Measurements from ENCODE around the gene STARD7. TPM values are rescaled to one million over a fixed set of nuclear protein-coding genes. Genes with fewer than 3 reads are reported as not detected.

STARD7 gene
- total RNA-seq, 1 donor from 2014 or later, result 80.2 TPM

DNA sequence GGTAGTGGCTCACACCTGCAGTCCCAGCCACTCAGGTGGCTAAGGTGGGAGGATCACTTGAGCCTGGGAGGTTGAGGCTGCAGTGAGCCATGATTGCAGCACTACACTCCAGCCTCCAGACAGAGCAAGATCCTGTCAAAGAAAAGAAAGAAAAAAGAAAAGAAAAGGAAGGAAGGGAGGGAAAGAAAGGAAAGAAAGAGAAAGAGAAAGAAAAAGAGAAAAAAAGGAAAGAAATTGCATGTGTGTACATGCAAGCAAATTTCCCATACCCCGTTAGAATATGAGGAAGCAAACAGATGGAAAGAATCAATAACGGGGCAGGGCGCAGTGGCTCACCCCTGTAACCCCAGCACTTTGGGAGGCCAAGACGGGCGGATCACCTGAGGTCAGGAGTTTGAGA, 39.3 kb upstream of the STARD7 start:
- Mint-ChIP-seq H3K27ac (ENCODE audit: unreplicated experiment) (no peak overlapping the region), H3K27me3 (ENCODE audit: unreplicated experiment) (no peaks in the 10 kb centered on the region), H3K4me3 (ENCODE audit: unreplicated experiment) (no peak overlapping the region), H3K36me3 (ENCODE audit: unreplicated experiment) (no peaks in the 10 kb centered on the region), H3K9me3 (ENCODE audit: unreplicated experiment) (no peaks in the 10 kb centered on the region), H3K4me1 (ENCODE audit: unreplicated experiment) (peaks cover 39% of the 10 kb centered on the region)
- no peak for DNase-seq (ENCODE audit: extremely low spot score, unreplicated experiment)
- TF ChIP-seq, protein P1, sequence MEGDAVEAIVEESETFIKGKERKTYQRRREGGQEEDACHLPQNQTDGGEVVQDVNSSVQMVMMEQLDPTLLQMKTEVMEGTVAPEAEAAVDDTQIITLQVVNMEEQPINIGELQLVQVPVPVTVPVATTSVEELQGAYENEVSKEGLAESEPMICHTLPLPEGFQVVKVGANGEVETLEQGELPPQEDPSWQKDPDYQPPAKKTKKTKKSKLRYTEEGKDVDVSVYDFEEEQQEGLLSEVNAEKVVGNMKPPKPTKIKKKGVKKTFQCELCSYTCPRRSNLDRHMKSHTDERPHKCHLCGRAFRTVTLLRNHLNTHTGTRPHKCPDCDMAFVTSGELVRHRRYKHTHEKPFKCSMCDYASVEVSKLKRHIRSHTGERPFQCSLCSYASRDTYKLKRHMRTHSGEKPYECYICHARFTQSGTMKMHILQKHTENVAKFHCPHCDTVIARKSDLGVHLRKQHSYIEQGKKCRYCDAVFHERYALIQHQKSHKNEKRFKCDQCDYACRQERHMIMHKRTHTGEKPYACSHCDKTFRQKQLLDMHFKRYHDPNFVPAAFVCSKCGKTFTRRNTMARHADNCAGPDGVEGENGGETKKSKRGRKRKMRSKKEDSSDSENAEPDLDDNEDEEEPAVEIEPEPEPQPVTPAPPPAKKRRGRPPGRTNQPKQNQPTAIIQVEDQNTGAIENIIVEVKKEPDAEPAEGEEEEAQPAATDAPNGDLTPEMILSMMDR (IDR thresholded peaks at IDR 0.05), result no peak

DNA sequence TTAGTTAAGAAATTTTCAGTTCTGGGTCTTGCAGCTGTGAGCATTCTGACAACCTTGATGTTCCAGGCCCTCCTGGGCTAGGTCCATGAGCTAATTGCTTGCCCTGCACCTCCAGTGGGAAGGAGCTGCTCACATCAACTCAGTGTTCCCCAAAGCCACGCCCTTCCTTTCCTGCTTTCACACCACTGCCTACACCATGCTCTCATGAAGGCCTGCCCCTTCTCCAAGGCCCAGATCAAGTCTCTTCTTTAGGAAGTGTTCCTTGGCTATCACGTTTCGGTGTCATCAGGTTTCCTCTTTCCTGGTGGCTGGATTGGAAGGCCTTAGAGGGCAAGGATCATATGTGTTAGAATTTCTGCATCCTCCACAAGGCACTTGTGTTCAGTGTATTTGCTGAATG, 38.4 kb upstream of the STARD7 start:
- Mint-ChIP-seq H3K36me3 (ENCODE audit: unreplicated experiment) (no peaks in the 10 kb centered on the region), H3K27me3 (ENCODE audit: unreplicated experiment) (no peaks in the 10 kb centered on the region), H3K4me3 (ENCODE audit: unreplicated experiment) (no peak overlapping the region), H3K27ac (ENCODE audit: unreplicated experiment) (no peak overlapping the region), H3K4me1 (ENCODE audit: unreplicated experiment) (peaks cover 38% of the 10 kb centered on the region), H3K9me3 (ENCODE audit: unreplicated experiment) (no peaks in the 10 kb centered on the region)
- DNase-seq (ENCODE audit: extremely low spot score, unreplicated experiment), result no peak
- TF ChIP-seq, protein P1 (IDR thresholded peaks at IDR 0.05), result no peak

DNA sequence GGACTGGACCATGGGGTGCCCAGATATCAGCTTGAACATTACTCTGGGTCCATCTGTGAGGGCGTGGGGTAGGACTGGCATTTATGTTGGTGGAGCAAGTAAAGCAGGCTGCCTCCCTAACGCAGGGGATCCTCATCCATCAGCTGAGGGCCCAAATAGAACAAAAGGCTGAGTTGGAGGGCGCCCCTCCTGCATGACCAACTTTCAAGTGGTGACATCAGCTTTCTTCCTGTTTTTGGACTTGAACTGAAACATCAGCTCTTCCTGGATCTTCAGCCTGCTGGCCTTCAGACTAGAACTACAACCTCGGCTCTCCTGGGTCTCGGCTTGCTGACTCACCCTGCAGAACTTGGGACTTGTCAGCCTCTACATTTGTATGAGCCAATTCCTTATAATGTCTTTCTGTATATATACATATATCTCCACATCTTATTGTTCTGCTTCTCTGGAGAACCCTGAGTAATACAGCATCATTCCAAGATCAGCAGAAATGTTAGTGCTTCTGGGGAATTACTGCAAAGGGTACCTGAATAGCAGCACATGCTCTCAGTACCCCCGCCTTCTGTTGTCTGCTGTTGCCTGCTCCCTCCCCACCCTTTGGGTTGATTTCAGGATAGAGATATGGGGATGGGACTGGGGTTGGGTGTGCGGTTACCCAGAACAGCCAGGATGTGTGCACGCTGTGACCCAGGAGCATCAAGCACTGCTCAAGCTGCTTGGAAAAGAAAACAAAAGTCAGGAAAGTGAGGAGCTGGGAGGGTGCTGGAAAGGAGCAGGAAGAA, 37.2 kb upstream of the STARD7 start:
- no peak for DNase-seq (ENCODE audit: extremely low spot score, unreplicated experiment)
- TF ChIP-seq, protein P1 (IDR thresholded peaks at IDR 0.05), result no peak
- peak overlapping the region; percentile 25 for H3K27ac Mint-ChIP-seq (ENCODE audit: unreplicated experiment)
- H3K36me3 Mint-ChIP-seq (ENCODE audit: unreplicated experiment), result no peaks in the 10 kb centered on the region
- H3K4me1 Mint-ChIP-seq (ENCODE audit: unreplicated experiment), result peaks cover 27% of the 10 kb centered on the region
- H3K4me3 Mint-ChIP-seq (ENCODE audit: unreplicated experiment), result no peak overlapping the region
- no peaks in the 10 kb centered on the region for H3K27me3 Mint-ChIP-seq (ENCODE audit: unreplicated experiment)
- no peaks in the 10 kb centered on the region for H3K9me3 Mint-ChIP-seq (ENCODE audit: unreplicated experiment)

DNA sequence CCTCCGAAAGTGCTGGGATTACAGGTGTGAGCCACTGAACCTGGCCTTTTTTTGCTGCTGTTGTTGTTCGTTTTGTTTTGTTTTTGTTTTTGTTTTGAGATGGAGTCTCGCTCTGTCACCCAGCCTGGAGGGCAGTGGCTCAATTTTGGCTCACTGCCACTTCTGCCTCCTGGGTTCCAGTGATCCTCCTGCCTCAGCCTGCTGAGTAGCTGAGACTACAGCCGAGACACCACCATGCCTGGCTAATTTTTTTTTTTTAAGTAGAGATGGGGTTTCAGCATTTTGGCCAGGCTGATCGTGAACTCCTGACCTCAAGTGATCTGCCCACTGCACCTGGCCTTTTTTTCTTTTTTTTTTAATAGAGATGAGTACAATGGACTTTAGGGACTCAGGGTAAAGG, 35.2 kb upstream of the STARD7 start:
- no peak for DNase-seq (ENCODE audit: extremely low spot score, unreplicated experiment)
- peaks cover 10% of the 10 kb centered on the region for H3K4me1 Mint-ChIP-seq (ENCODE audit: unreplicated experiment)
- H3K36me3 Mint-ChIP-seq (ENCODE audit: unreplicated experiment), result no peaks in the 10 kb centered on the region
- TF ChIP-seq, protein P1 (IDR thresholded peaks at IDR 0.05), result no peak
- no peak overlapping the region for H3K27ac Mint-ChIP-seq (ENCODE audit: unreplicated experiment)
- no peaks in the 10 kb centered on the region for H3K9me3 Mint-ChIP-seq (ENCODE audit: unreplicated experiment)
- H3K4me3 Mint-ChIP-seq (ENCODE audit: unreplicated experiment), result no peak overlapping the region
- no peaks in the 10 kb centered on the region for H3K27me3 Mint-ChIP-seq (ENCODE audit: unreplicated experiment)

DNA sequence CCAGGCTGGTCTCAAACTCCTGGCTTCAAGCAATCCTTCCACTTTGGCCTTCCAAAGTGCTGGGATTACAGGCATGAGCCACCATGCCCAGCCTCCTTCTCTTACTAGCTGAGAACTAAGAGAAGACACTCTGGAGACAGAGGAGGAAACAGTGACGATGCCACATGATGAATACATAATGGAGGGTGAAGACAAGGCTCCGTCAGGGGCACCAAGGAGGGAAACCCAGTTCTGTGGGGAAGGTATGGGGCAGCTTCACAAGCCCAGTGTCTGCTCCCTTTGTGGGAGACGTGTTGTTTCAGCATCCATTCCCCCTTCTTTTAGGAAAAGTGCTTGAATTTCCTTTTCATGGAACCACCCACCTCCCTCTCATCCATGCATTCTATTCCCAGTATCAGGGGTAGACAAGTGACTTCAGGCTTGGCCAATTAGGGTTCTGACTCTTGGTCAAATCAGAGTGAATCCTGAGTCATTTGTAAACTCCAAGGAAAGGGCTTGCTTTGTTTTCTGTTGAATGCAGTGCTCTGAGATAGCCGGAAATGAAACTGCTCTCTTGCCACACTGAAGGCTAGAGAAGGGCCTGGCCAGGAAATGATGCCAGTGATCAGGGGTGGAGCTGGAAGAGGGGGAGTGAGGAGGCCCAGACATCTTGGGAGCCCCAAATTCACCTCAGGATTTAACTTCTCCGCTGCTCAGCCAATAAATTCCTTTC, 33.4 kb upstream of the STARD7 start:
- Mint-ChIP-seq H3K36me3 (ENCODE audit: unreplicated experiment) (no peaks in the 10 kb centered on the region), H3K27me3 (ENCODE audit: unreplicated experiment) (no peaks in the 10 kb centered on the region), H3K4me1 (ENCODE audit: unreplicated experiment) (peaks cover 5% of the 10 kb centered on the region), H3K9me3 (ENCODE audit: unreplicated experiment) (no peaks in the 10 kb centered on the region), H3K4me3 (ENCODE audit: unreplicated experiment) (no peak overlapping the region), H3K27ac (ENCODE audit: unreplicated experiment) (peak overlapping the region; percentile 52)
- TF ChIP-seq, protein P1 (IDR thresholded peaks at IDR 0.05), result no peak
- DNase-seq (ENCODE audit: extremely low spot score, unreplicated experiment), result no peak
